ENCODE data around the gene LANCL1. TPM values are rescaled to one million over a fixed set of nuclear protein-coding genes. Genes with fewer than 3 reads are reported as not detected.

The LANCL1 gene
- total RNA-seq, 1 experiment from 2014 or later, result 35.9 TPM

GRCh38 chr2:210440206-210440605 is 36.4 kb downstream of the LANCL1 start:
- Mint-ChIP-seq H3K27me3 (ENCODE audit: low read depth) (peaks cover 14% of the 10 kb centered on the region), H3K4me3 (no peak overlapping the region), H3K9me3 (no peaks in the 10 kb centered on the region), H3K36me3 (peaks cover 15% of the 10 kb centered on the region), H3K27ac (no peak overlapping the region), H3K4me1 (peaks cover 22% of the 10 kb centered on the region)
- POLR2A ChIA-PET, result no interaction called here
- TF ChIP-seq CREM (CRISPR knock-in tag; IDR thresholded peaks at IDR 0.05), result no peak
- no peak for TF ChIP-seq ESRRA (CRISPR knock-in tag; IDR thresholded peaks at IDR 0.05; ENCODE audit: borderline replicate concordance)
- no peak for TF ChIP-seq ZNF416 (CRISPR knock-in tag; IDR thresholded peaks at IDR 0.05)
- no peak for TF ChIP-seq TP53 (CRISPR knock-in tag; IDR thresholded peaks at IDR 0.05)
- no peak for TF ChIP-seq AR (CRISPR knock-in tag; IDR thresholded peaks at IDR 0.05)
- no peak for TF ChIP-seq ZNF219 (CRISPR knock-in tag; IDR thresholded peaks at IDR 0.05; ENCODE audit: borderline replicate concordance)
- no peak for TF ChIP-seq HMGA2 (CRISPR knock-in tag; IDR thresholded peaks at IDR 0.05)
- TF ChIP-seq TEAD1 (CRISPR knock-in tag; IDR thresholded peaks at IDR 0.05), result no peak
- TF ChIP-seq AFF4 (CRISPR knock-in tag; IDR thresholded peaks at IDR 0.05; ENCODE audit: borderline replicate concordance), result no peak
- no peak for TF ChIP-seq ZMAT4 (CRISPR knock-in tag; IDR thresholded peaks at IDR 0.05)
- no peak for TF ChIP-seq ERG (CRISPR knock-in tag; IDR thresholded peaks at IDR 0.05)
- no peak for TF ChIP-seq JAZF1 (CRISPR knock-in tag; IDR thresholded peaks at IDR 0.05)
- TF ChIP-seq TEAD4 (CRISPR knock-in tag; IDR thresholded peaks at IDR 0.05), result no peak
- CTCF ChIA-PET, result no interaction called here
- ATAC-seq, result no peak
- no peak for DNase-seq (ENCODE audit: low spot score)

GRCh38 chr2:210435439-210435838 is 41.1 kb downstream of the LANCL1 start:
- TF ChIP-seq NFATC4 (CRISPR knock-in tag; IDR thresholded peaks at IDR 0.05) (no peak), ZNF423 (CRISPR knock-in tag; IDR thresholded peaks at IDR 0.05) (no peak), ETV6 (CRISPR knock-in tag; IDR thresholded peaks at IDR 0.05) (no peak), ZNF317 (CRISPR knock-in tag; IDR thresholded peaks at IDR 0.05; ENCODE audit: borderline replicate concordance, low read depth) (no peak), ZNF263 (CRISPR knock-in tag; IDR thresholded peaks at IDR 0.05; ENCODE audit: low read depth) (no peak), IRF1 (CRISPR knock-in tag; IDR thresholded peaks at IDR 0.05) (no peak), MLX (CRISPR knock-in tag; IDR thresholded peaks at IDR 0.05) (no peak), SMAD4 (CRISPR knock-in tag; IDR thresholded peaks at IDR 0.05) (no peak), PREB (CRISPR knock-in tag; IDR thresholded peaks at IDR 0.05; ENCODE audit: borderline replicate concordance) (no peak), MXD4 (CRISPR knock-in tag; IDR thresholded peaks at IDR 0.05; ENCODE audit: borderline replicate concordance) (no peak), E2F5 (CRISPR knock-in tag; IDR thresholded peaks at IDR 0.05) (no peak), FOXJ3 (CRISPR knock-in tag; IDR thresholded peaks at IDR 0.05; ENCODE audit: borderline replicate concordance) (no peak)
- ATAC-seq, result no peak

More at GRCh38 chr2:210435439-210435838, 41.1 kb downstream of the LANCL1 start:
- ChIA-PET CTCF (no interaction called here), POLR2A (no interaction called here)
- H3K4me3 Mint-ChIP-seq, result no peak overlapping the region
- no peaks in the 10 kb centered on the region for H3K4me1 Mint-ChIP-seq
- no peak overlapping the region for H3K27ac Mint-ChIP-seq
- peaks cover 50% of the 10 kb centered on the region for H3K36me3 Mint-ChIP-seq
- DNase-seq (ENCODE audit: low spot score), result no peak
- peaks cover 9% of the 10 kb centered on the region; the same call in 1 of the 2 replicates for H3K9me3 Mint-ChIP-seq
- H3K27me3 Mint-ChIP-seq (ENCODE audit: low read depth), result no peaks in the 10 kb centered on the region
